ENCODE data around the gene CGB5.
A peak's percentile ranks its signal among the peaks of the same experiment; 100 is the strongest.
"Not testable (repeated sequence)": the region's sequence is repeated elsewhere in the genome, so short reads cannot be mapped to it uniquely, and the experiment has no call there.

GRCh38 chr19:49036815-49037214, 6.8 kb upstream of the CGB5 start, which contains the start of gene CGB1:
- not testable (repeated sequence) for TF ChIP-seq MYC (IDR thresholded peaks at IDR 0.05; ENCODE audit: low read depth, low read length); EZH2 (IDR thresholded peaks at IDR 0.05; ENCODE audit: borderline replicate concordance, low read depth, low read length, severe bottlenecking); POLR2A (IDR thresholded peaks at IDR 0.05; ENCODE audit: low read depth, low read length); POLR2AphosphoS5 (IDR thresholded peaks at IDR 0.05; ENCODE audit: insufficient read depth, low read depth, low read length); FOS (IDR thresholded peaks at IDR 0.05; ENCODE audit: borderline replicate concordance, insufficient read depth, low read length); JUN (IDR thresholded peaks at IDR 0.05; ENCODE audit: borderline replicate concordance, insufficient read depth, insufficient read length, low read depth); GATA2 (IDR thresholded peaks at IDR 0.05; ENCODE audit: insufficient read depth, insufficient read length, low read depth, low read length)
- TF ChIP-seq CTCF (IDR thresholded peaks at IDR 0.05; ENCODE audit: extremely low read depth in 1 of 2, insufficient read depth in 1 of 2, low read depth in 1 of 2, low read length in 2 of 2), result peak; percentile 16 to 35
- TF ChIP-seq, protein P1, sequence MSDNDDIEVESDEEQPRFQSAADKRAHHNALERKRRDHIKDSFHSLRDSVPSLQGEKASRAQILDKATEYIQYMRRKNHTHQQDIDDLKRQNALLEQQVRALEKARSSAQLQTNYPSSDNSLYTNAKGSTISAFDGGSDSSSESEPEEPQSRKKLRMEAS (IDR thresholded peaks at IDR 0.05; ENCODE audit: insufficient read depth, insufficient read length), result not testable (repeated sequence)
